NB4 (cell line): ENCODE data around the gene ARID2.

Source experiments
- POLR2A ChIP-seq: IDR thresholded peaks from 2 replicates; pipeline ENCODE4 v1.6.1; 2011; ENCODE audit warnings: mild to moderate bottlenecking; ENCODE audit not compliant: insufficient read length; ENCODE audit errors: extremely low read depth
- TF ChIP-seq, protein P1 (sequence below): IDR thresholded peaks from one replicate; pipeline ENCODE4 v1.5.1; 2012; ENCODE audit warnings: low read depth, low read length

GRCh38 chr12:45887544-45887943 lies 158.0 kb downstream of the ARID2 start:
- TF ChIP-seq, protein P1, sequence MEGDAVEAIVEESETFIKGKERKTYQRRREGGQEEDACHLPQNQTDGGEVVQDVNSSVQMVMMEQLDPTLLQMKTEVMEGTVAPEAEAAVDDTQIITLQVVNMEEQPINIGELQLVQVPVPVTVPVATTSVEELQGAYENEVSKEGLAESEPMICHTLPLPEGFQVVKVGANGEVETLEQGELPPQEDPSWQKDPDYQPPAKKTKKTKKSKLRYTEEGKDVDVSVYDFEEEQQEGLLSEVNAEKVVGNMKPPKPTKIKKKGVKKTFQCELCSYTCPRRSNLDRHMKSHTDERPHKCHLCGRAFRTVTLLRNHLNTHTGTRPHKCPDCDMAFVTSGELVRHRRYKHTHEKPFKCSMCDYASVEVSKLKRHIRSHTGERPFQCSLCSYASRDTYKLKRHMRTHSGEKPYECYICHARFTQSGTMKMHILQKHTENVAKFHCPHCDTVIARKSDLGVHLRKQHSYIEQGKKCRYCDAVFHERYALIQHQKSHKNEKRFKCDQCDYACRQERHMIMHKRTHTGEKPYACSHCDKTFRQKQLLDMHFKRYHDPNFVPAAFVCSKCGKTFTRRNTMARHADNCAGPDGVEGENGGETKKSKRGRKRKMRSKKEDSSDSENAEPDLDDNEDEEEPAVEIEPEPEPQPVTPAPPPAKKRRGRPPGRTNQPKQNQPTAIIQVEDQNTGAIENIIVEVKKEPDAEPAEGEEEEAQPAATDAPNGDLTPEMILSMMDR, result no peak
- TF ChIP-seq POLR2A, result no peak
